ENCODE data around the gene CAP2. TPM values are rescaled to one million over a fixed set of nuclear protein-coding genes. Genes with fewer than 3 reads are reported as not detected.

CAP2 gene
- total RNA-seq, 1 donor from 2014 or later = 2.1 TPM

- FAIRE-seq = no peak
- no peak overlapping the region for H3K4me3 ChIP-seq (ENCODE audit: low read depth, low read length)
- TF ChIP-seq CTCF (IDR thresholded peaks at IDR 0.05; ENCODE audit: insufficient read depth, low read length, severe bottlenecking) = no peak
- H3K27me3 ChIP-seq (ENCODE audit: control insufficient read depth, insufficient read depth, low read length) = no peaks in the 10 kb centered on the region
- DNase-seq (ENCODE audit: low read depth) = no peak
- H3K36me3 ChIP-seq (ENCODE audit: control insufficient read depth, insufficient read depth, low read length) = no peaks in the 10 kb centered on the region
Observed at GRCh38 chr6:17473554-17473953, 80.2 kb downstream of the CAP2 start.

GRCh38 chr6:17474289-17474688, 80.9 kb downstream of the CAP2 start:
- TF ChIP-seq CTCF (IDR thresholded peaks at IDR 0.05; ENCODE audit: insufficient read depth, low read length, severe bottlenecking) = no peak
- Histone ChIP-seq H3K27me3 (ENCODE audit: control insufficient read depth, insufficient read depth, low read length) (no peaks in the 10 kb centered on the region), H3K4me3 (ENCODE audit: low read depth, low read length) (no peak overlapping the region), H3K36me3 (ENCODE audit: control insufficient read depth, insufficient read depth, low read length) (no peaks in the 10 kb centered on the region)
- DNase-seq (ENCODE audit: low read depth) = no peak
- FAIRE-seq = no peak

GRCh38 chr6:17475606-17476244, 82.3 kb downstream of the CAP2 start:
- no peak for TF ChIP-seq CTCF (IDR thresholded peaks at IDR 0.05; ENCODE audit: insufficient read depth, low read length, severe bottlenecking)
- H3K4me3 ChIP-seq (ENCODE audit: low read depth, low read length) = no peak overlapping the region
- DNase-seq (ENCODE audit: low read depth) (no peak), FAIRE-seq (no peak)
- H3K27me3 ChIP-seq (ENCODE audit: control insufficient read depth, insufficient read depth, low read length) = no peaks in the 10 kb centered on the region
- no peaks in the 10 kb centered on the region for H3K36me3 ChIP-seq (ENCODE audit: control insufficient read depth, insufficient read depth, low read length)

GRCh38 chr6:17476511-17476910, 83.1 kb downstream of the CAP2 start:
- Histone ChIP-seq H3K4me3 (ENCODE audit: low read depth, low read length) (no peak overlapping the region), H3K36me3 (ENCODE audit: control insufficient read depth, insufficient read depth, low read length) (no peaks in the 10 kb centered on the region), H3K27me3 (ENCODE audit: control insufficient read depth, insufficient read depth, low read length) (no peaks in the 10 kb centered on the region)
- TF ChIP-seq CTCF (IDR thresholded peaks at IDR 0.05; ENCODE audit: insufficient read depth, low read length, severe bottlenecking) = no peak
- FAIRE-seq (no peak), DNase-seq (ENCODE audit: low read depth) (no peak)

- Histone ChIP-seq H3K4me3 (ENCODE audit: low read depth, low read length) (no peak overlapping the region), H3K27me3 (ENCODE audit: control insufficient read depth, insufficient read depth, low read length) (no peaks in the 10 kb centered on the region), H3K36me3 (ENCODE audit: control insufficient read depth, insufficient read depth, low read length) (no peaks in the 10 kb centered on the region)
- DNase-seq (ENCODE audit: low read depth) (no peak), FAIRE-seq (no peak)
- no peak for TF ChIP-seq CTCF (IDR thresholded peaks at IDR 0.05; ENCODE audit: insufficient read depth, low read length, severe bottlenecking)
Observed at GRCh38 chr6:17477356-17477755, 84.0 kb downstream of the CAP2 start.
